NCI-H510A (cell line): ENCODE measurements around the gene SMPD2.

Experiments used
- DNase-seq: peaks from one replicate; lab custom pipeline; 2025; lab: John Stamatoyannopoulos, UW

The SMPD2 gene

GRCh38 chr6:109484122-109484521 is 43.6 kb downstream of the SMPD2 start:
- DNase-seq = no peak

GRCh38 chr6:109485266-109485935 is 44.9 kb downstream of the SMPD2 start:
- DNase-seq = no peak

GRCh38 chr6:109486068-109486467 is 45.5 kb downstream of the SMPD2 start:
- DNase-seq = no peak

GRCh38 chr6:109488001-109488400 is 47.5 kb downstream of the SMPD2 start:
- no peak for DNase-seq

- DNase-seq = no peak
Observed at GRCh38 chr6:109490713-109491112, 50.2 kb downstream of the SMPD2 start.

GRCh38 chr6:109491207-109491938 is 50.8 kb downstream of the SMPD2 start:
- DNase-seq = peak; percentile 1
